AG10803 (cell line): ENCODE measurements around the gene YES1.
"Not testable (repeated sequence)": the region's sequence is repeated elsewhere in the genome, so short reads cannot be mapped to it uniquely, and the experiment has no call there.

Experiments used
- DNase-seq: peaks from one replicate; pipeline ENCODE4 v3.0.0; 2010; ENCODE audit warnings: low read depth
- H3K4me3 ChIP-seq: 2 replicates; pipeline ENCODE4 v1.5.1; 2011; ENCODE audit warnings: mild to moderate bottlenecking, low read length, control low read depth
- CTCF ChIP-seq: conservative IDR thresholded peaks from 2 replicates; pipeline ENCODE4 v1.5.1; 2011; ENCODE audit warnings: mild to moderate bottlenecking, low read length, control low read depth, inconsistent platforms

Gene YES1

GRCh38 chr18:730692-731091 lies 81.3 kb downstream of the YES1 start:
- H3K4me3 ChIP-seq, result no peak overlapping the region
- no peak for TF ChIP-seq CTCF
- DNase-seq, result no peak

- TF ChIP-seq CTCF, result peak; percentile 28; the same call in 1 of the 2 replicates
- not testable (repeated sequence) for DNase-seq, H3K4me3 ChIP-seq
Observed at GRCh38 chr18:730120-730519, 81.9 kb downstream of the YES1 start.

DNA sequence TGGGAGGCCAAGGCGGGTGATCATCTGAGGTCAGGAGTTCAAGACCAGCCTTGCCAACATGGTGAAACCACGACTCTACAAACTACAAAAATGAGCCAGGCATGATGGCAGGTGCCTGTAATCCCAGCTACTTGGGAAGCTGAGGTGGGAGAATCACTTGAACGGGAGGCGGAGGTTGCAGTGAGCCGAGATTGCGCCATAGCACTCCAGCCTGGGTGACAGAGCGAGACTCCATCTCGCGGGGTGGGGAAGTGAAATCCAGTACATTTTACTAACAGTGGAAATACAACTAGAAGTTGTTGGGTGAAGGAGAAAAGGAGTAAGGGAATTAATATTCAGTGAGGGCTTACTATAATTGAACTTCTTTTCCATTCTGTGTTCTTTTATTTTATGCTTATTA lies 86.4 kb downstream of the YES1 start:
- DNase-seq, result no peak
- no peak overlapping the region for H3K4me3 ChIP-seq
- no peak for TF ChIP-seq CTCF

DNA sequence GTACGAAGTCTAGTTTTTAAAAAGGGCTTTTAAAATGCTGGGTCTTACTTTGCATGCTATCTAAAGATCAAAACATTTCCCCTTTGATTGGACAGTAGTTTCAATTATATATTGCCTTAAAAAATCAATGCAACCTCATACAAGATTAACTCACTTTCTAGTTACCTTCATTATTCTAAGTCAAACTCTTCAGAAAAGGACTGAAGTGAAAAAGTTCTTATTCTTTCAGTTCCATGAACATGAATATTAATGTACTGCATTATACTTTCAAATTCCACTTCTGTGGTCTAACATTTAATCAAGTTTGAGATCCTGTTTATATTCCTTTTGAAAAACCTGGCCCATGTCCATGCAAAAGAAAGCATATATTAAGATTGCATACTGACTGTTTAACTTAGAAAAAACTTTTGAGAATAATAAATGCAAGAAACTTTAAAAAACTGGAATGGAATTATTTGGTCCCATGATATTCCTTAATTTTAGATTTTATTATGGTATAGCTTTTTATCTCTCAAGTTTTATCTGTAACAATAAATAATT lies 88.4 kb downstream of the YES1 start:
- DNase-seq, result no peak
- no peak for TF ChIP-seq CTCF

DNA sequence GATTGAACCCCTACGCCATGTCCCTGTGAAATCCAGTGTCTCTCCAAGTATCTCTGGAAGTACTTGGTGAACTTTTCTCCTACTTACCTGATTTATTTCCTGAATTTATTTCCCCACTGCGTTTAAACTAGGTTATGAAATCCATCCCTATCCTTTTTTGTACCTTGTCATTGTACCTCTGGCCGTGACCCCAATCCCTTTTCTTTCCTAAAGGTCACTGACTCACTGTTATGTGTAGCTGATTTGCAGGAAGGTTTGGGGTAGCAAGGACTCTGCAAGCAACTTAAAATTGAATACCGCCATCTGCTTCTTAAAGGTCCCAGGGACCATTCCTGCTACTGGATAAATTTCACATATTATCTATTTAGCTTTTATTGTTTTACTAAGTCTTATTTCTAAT lies 95.0 kb downstream of the YES1 start:
- no peak overlapping the region for H3K4me3 ChIP-seq
- no peak for DNase-seq
- no peak for TF ChIP-seq CTCF

More for the DNA sequence above, 88.4 kb downstream of the YES1 start:
- no peak overlapping the region for H3K4me3 ChIP-seq

DNA sequence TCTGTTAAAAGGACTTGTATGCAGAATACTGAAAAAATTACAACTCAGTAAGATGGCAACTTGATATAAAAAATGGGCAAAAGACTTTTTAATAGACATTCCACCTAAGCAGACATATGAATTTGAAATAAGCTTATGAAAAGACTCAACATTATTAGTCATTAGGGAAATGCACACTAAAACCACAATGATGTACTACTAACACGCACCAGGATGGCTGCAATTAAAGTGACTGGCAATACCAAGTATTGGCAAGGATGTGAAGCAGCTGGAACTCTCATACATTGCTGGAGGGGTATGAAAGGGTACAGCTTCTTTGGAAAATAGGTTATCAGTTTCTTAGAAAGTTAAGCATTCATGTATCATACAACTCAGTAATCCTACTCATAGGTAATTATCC lies 96.4 kb downstream of the YES1 start:
- TF ChIP-seq CTCF, result no peak
- no peak overlapping the region for H3K4me3 ChIP-seq
- DNase-seq, result peak; percentile 77

DNA sequence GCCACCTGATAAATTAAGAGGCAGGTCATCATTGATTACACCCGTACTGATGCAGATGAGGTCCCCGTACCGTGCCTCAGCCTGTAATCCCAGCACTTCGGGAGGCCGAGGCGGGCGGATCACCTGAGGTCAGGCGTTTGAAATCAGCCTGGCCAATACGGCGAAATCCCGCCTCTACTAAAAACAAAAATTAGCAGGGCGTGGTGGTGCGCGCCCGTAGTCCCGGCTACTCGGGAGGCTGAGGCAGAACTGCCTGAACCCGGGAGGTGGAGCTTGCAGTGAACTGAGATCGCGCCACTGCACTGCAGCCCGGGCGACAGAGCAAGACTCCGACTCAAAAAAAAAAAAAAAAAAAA lies 98.9 kb downstream of the YES1 start:
- DNase-seq, result no peak
- TF ChIP-seq CTCF, result no peak
- H3K4me3 ChIP-seq, result no peak overlapping the region
